Measurements from ENCODE around the gene IFNA5. TPM values are rescaled to one million over a fixed set of nuclear protein-coding genes. Genes with fewer than 3 reads are reported as not detected.

IFNA5 gene
- polyA plus RNA-seq, 1 donor from 2014 or later = not detected

GRCh38 chr9:21336457-21336856 lies 31.3 kb upstream of the IFNA5 start:
- Histone ChIP-seq H3K4me2 (ENCODE audit: low read length) (no peak overlapping the region), H3F3A (ENCODE audit: insufficient read depth, low read length, poor library complexity, severe bottlenecking) (no peaks in the 10 kb centered on the region), H3K27me3 (ENCODE audit: insufficient read depth, low read depth, low read length) (no peaks in the 10 kb centered on the region), H4K20me1 (ENCODE audit: insufficient read depth) (no peaks in the 10 kb centered on the region), H3K9me2 (ENCODE audit: insufficient read depth, low read length) (no peaks in the 10 kb centered on the region), H2AFZ (ENCODE audit: low read depth, low read length) (no peak overlapping the region), H3K9ac (ENCODE audit: low read length) (no peak overlapping the region), H3K79me2 (replicated peaks; ENCODE audit: insufficient read depth, low read length) (peaks cover 36% of the 10 kb centered on the region), H3K9me3 (ENCODE audit: low read length) (no peaks in the 10 kb centered on the region), H3K4me3 (ENCODE audit: low read length) (no peak overlapping the region), H3K36me3 (ENCODE audit: insufficient read depth, low read length) (peaks cover 6% of the 10 kb centered on the region), H3K27ac (ENCODE audit: low read length) (no peak overlapping the region)
- TF ChIP-seq POLR2AphosphoS5 (IDR thresholded peaks at IDR 0.05) (no peak), MXI1 (conservative IDR thresholded peaks at IDR 0.05; ENCODE audit: poor library complexity, severe bottlenecking) (no peak), SMC3 (conservative IDR thresholded peaks at IDR 0.05; ENCODE audit: poor library complexity) (no peak), EZH2 (IDR thresholded peaks at IDR 0.05; ENCODE audit: borderline replicate concordance, insufficient read depth, low read length, poor library complexity, severe bottlenecking) (no peak), RAD21 (conservative IDR thresholded peaks at IDR 0.05) (no peak)
- TF ChIP-seq, protein P1, sequence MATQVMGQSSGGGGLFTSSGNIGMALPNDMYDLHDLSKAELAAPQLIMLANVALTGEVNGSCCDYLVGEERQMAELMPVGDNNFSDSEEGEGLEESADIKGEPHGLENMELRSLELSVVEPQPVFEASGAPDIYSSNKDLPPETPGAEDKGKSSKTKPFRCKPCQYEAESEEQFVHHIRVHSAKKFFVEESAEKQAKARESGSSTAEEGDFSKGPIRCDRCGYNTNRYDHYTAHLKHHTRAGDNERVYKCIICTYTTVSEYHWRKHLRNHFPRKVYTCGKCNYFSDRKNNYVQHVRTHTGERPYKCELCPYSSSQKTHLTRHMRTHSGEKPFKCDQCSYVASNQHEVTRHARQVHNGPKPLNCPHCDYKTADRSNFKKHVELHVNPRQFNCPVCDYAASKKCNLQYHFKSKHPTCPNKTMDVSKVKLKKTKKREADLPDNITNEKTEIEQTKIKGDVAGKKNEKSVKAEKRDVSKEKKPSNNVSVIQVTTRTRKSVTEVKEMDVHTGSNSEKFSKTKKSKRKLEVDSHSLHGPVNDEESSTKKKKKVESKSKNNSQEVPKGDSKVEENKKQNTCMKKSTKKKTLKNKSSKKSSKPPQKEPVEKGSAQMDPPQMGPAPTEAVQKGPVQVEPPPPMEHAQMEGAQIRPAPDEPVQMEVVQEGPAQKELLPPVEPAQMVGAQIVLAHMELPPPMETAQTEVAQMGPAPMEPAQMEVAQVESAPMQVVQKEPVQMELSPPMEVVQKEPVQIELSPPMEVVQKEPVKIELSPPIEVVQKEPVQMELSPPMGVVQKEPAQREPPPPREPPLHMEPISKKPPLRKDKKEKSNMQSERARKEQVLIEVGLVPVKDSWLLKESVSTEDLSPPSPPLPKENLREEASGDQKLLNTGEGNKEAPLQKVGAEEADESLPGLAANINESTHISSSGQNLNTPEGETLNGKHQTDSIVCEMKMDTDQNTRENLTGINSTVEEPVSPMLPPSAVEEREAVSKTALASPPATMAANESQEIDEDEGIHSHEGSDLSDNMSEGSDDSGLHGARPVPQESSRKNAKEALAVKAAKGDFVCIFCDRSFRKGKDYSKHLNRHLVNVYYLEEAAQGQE (IDR thresholded peaks at IDR 0.05; ENCODE audit: borderline replicate concordance) = no peak
- TF ChIP-seq, protein P2, sequence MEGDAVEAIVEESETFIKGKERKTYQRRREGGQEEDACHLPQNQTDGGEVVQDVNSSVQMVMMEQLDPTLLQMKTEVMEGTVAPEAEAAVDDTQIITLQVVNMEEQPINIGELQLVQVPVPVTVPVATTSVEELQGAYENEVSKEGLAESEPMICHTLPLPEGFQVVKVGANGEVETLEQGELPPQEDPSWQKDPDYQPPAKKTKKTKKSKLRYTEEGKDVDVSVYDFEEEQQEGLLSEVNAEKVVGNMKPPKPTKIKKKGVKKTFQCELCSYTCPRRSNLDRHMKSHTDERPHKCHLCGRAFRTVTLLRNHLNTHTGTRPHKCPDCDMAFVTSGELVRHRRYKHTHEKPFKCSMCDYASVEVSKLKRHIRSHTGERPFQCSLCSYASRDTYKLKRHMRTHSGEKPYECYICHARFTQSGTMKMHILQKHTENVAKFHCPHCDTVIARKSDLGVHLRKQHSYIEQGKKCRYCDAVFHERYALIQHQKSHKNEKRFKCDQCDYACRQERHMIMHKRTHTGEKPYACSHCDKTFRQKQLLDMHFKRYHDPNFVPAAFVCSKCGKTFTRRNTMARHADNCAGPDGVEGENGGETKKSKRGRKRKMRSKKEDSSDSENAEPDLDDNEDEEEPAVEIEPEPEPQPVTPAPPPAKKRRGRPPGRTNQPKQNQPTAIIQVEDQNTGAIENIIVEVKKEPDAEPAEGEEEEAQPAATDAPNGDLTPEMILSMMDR (IDR thresholded peaks at IDR 0.05; ENCODE audit: poor library complexity, severe bottlenecking) = no peak

DNA sequence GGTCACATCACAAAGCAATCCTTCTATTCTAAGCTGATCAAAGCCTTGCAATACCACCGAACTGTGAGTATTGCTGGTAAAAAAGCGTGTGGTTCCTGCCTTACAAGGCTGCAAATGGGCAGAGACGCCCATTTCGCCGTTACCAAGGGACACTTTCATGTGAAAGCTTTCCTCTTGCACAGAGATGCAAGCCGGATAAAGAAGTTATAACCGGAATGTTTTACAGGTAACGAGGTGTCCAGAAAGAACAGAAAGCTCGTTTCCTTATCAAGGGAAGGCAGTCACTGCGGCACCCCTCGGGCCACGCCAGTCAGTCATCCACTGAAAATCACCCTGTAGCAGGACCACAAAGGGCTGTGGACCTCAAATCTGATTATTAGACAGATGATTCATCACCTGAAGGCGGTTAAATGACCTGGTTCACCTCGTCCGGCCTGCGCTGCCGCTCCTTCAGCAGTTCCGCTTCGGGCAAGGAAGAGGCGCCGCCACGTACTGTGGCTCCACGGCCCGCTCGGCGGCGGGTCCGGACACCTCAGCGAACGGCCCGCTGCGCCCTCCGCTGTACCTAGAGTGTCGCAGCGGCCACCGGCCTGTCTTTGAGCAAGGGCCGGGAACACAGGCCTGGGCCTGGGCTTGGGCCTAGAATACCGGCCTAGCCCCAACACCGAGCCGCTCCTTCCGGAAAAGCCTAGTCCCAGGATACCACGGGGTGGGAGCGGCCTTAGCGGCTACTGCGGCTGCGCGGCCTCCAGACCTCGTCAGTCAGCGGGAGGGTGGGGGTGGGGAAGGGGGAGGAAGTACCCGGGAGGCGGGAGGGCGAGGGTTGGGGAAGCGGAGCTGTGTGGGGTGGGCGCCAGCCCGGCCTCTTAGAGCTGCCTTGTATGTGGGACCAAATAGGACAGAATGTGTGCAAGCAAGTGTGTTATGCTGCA lies 29.9 kb upstream of the IFNA5 start, which contains the start of gene KLHL9:
TSS of gene KLHL9 (minus strand) at position 704 of the 932 bp plus-strand sequence. CDS start at position 159, 545 bp downstream.
- H3K9me3 ChIP-seq (ENCODE audit: low read length) = no peaks in the 10 kb centered on the region
- peaks cover 51% of the 10 kb centered on the region for H3K79me2 ChIP-seq (replicated peaks; ENCODE audit: insufficient read depth, low read length)
- no peak for TF ChIP-seq SMC3 (conservative IDR thresholded peaks at IDR 0.05; ENCODE audit: poor library complexity)
- peak; percentile 52 for TF ChIP-seq MXI1 (conservative IDR thresholded peaks at IDR 0.05; ENCODE audit: poor library complexity, severe bottlenecking)
- TF ChIP-seq EP300 (conservative IDR thresholded peaks at IDR 0.05; ENCODE audit: poor library complexity, severe bottlenecking) = no peak
- TF ChIP-seq, protein P1 (IDR thresholded peaks at IDR 0.05; ENCODE audit: borderline replicate concordance) = peak; percentile 65
- TF ChIP-seq, protein P2 (IDR thresholded peaks at IDR 0.05; ENCODE audit: poor library complexity, severe bottlenecking) = no peak
- TF ChIP-seq POLR2AphosphoS5 (IDR thresholded peaks at IDR 0.05) = peak; percentile 96
- TF ChIP-seq RAD21 (conservative IDR thresholded peaks at IDR 0.05) = no peak

More for the DNA sequence above, 29.9 kb upstream of the IFNA5 start, which contains the start of gene KLHL9:
- Histone ChIP-seq H3K4me2 (ENCODE audit: low read length) (peak within 1 kb of the TSS; percentile 89), H3K36me3 (ENCODE audit: insufficient read depth, low read length) (peaks cover 6% of the 10 kb centered on the region), H3F3A (ENCODE audit: insufficient read depth, low read length, poor library complexity, severe bottlenecking) (no peaks in the 10 kb centered on the region), H3K4me3 (ENCODE audit: low read length) (peak within 1 kb of the TSS; percentile 86), H3K9me2 (ENCODE audit: insufficient read depth, low read length) (no peaks in the 10 kb centered on the region), H3K27ac (ENCODE audit: low read length) (peak within 1 kb of the TSS; percentile 94), H4K20me1 (ENCODE audit: insufficient read depth) (no peaks in the 10 kb centered on the region), H2AFZ (ENCODE audit: low read depth, low read length) (peak within 1 kb of the TSS; percentile 93), H3K27me3 (ENCODE audit: insufficient read depth, low read depth, low read length) (no peaks in the 10 kb centered on the region), H3K9ac (ENCODE audit: low read length) (peak within 1 kb of the TSS; percentile 96)

Data from neural cell (in vitro differentiated cells).